HepG2 (cell line): Measurements from ENCODE around the gene BATF2. TPM values are rescaled to one million over a fixed set of nuclear protein-coding genes. Genes with fewer than 3 reads are reported as not detected.

Experiments
- DNMT3B ChIP-seq: conservative IDR thresholded peaks from 2 replicates; pipeline ENCODE4 v1.6.1; 2016; ENCODE audit warnings: missing biosample characterization, control low read depth
- MTA1 ChIP-seq: sonication (generic); formaldehyde crosslinking; IDR thresholded peaks from 2 replicates; pipeline ENCODE4 v1.4.0; 2020; ENCODE audit warnings: missing genetic modification reagents, mild to moderate bottlenecking, borderline replicate concordance
- RORA ChIP-seq: sonication (generic); formaldehyde crosslinking; IDR thresholded peaks from 2 replicates; pipeline ENCODE4 v1.5.0; 2020; ENCODE audit warnings: mild to moderate bottlenecking, missing genetic modification reagents, moderate library complexity
- TCF7L2 ChIP-seq: IDR thresholded peaks from 2 replicates; pipeline ENCODE4 v1.6.1; 2011; ENCODE audit warnings: mild to moderate bottlenecking, low read depth, low read length, moderate library complexity
- TOPORS ChIP-seq: sonication (generic); formaldehyde crosslinking; IDR thresholded peaks from 2 replicates; pipeline ENCODE4 v1.8.0; 2023; ENCODE audit warnings: mild to moderate bottlenecking, missing genetic modification reagents
- ZHX2 ChIP-seq, 2 experiments: sonication (generic) in 1 of 2; formaldehyde crosslinking in 1 of 2; IDR thresholded peaks; 2 replicates each; pipeline versions ENCODE4 v1.6.1 to v1.9.0; 2014 to 2022; ENCODE audit warnings: antibody characterized with exemption in 1 of 2, borderline replicate concordance in 1 of 2, inconsistent platforms in 1 of 2, low read depth in 1 of 2, missing genetic modification reagents in 1 of 2
- ZNF782 ChIP-seq: sonication (generic); formaldehyde crosslinking; IDR thresholded peaks from 2 replicates; pipeline ENCODE4 v1.4.0; 2020; ENCODE audit warnings: missing genetic modification reagents, mild to moderate bottlenecking, borderline replicate concordance
- polyA plus RNA-seq, 8 experiments: library from polyadenylated mRNA; depleted of rRNA in 3 of 8; stranded (reverse) in 7 of 8; unstranded in 1 of 8; fragments of >200 nt; fragmentation: Illumina TruSeq in 4 of 8; extraction: Trizol in 4 of 8; gene quantifications; 2 replicates each; pipeline versions ENCODE4 v1.2.1 to v1.2.3, GENCODE V29; 2011 to 2016; ENCODE audit warnings: low read depth in 4 of 8, missing spikeins in 1 of 8, mixed read lengths in 1 of 8; ENCODE audit not compliant: insufficient read depth in 1 of 8
- total RNA-seq, 5 experiments: library from RNA; depleted of rRNA; stranded (reverse); fragments of >200 nt; fragmentation: Illumina TruSeq; extraction: Trizol; gene quantifications; 2 replicates each; pipeline ENCODE4 v1.2.3, GENCODE V29; 2016; ENCODE audit warnings: low read depth in 1 of 5

BATF2 gene
- total and polyA plus RNA-seq, 2 of the 13 experiments (the other 11 are each of a cell fraction or from before 2014, with no cell fraction given) = 2.8 to 3.9 TPM

DNA sequence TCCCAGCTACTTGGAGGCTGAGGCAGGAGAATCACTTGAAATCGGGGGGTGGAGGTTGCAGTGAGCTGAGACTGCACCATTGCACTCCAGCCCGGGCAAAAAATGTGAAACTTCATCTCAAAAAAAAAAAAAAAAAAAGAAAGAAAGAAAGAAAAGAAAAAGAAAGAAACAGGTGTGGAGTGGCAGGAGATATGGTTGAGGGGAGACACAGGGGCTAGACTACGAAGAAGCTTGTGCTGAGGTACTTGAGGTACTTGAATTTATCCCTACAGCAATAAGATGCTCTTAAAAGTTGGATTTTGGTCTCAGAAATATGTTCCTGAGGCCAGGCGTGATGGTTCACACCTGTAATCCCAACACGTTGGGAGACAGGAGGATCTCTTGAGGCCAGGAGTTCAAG is 22.6 kb downstream of the BATF2 start (continued):
- TF ChIP-seq ZHX2 (IDR thresholded peaks at IDR 0.05; ENCODE audit: low read depth) (no peak), ZHX2 (CRISPR knock-in tag; IDR thresholded peaks at IDR 0.05; ENCODE audit: borderline replicate concordance) (no peak), DNMT3B (CRISPR knock-in tag) (no peak), TOPORS (CRISPR knock-in tag) (no peak), RORA (CRISPR knock-in tag) (no peak), TCF7L2 (no peak), ZNF782 (no peak), MTA1 (CRISPR knock-in tag) (no peak)
